Kidney tubule cell (primary cell): ENCODE results near the gene YWHAG.
"Not testable (repeated sequence)": the region's sequence is repeated elsewhere in the genome, so short reads cannot be mapped to it uniquely, and the experiment has no call there.

Source experiments
- DNase-seq: peaks from one replicate; pipeline ENCODE4 v3.0.0-alpha.2; 2018; ENCODE audit warnings: low spot score

The YWHAG gene

DNA sequence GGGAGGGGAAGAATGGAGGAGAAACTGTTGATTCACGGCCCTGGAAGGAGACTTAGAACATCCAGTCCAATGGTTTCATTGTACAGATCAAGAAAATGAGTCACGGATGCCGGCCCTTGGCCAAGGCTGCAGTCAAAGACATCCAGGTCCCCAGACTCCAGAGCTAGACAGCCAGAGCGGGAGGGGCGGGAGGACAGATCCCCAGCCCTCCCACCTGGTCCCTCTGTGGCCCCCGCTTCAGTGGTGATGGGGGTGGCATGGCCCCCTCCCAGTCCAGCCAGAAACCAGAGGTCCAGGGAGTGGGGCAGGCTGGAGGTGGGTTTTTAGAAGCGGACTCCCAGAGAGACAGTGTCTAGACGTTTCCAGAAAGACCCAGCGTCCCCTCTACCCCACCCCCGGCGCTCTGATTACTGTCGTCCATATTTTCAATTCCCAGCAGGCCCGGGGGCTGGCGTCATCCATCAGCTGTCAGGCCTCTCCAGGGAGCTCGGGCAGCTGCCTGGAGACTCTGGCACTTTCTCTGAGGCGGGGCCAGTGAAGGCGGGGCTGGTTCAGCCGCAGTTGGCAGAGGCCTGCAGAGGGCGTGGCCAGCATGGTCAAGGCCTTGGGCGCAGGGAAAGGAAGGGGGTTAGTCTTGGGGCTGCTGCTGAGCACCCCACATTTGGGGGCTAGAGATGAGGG, 64.3 kb downstream of the YWHAG start:
- peak; percentile 94 for DNase-seq

DNA sequence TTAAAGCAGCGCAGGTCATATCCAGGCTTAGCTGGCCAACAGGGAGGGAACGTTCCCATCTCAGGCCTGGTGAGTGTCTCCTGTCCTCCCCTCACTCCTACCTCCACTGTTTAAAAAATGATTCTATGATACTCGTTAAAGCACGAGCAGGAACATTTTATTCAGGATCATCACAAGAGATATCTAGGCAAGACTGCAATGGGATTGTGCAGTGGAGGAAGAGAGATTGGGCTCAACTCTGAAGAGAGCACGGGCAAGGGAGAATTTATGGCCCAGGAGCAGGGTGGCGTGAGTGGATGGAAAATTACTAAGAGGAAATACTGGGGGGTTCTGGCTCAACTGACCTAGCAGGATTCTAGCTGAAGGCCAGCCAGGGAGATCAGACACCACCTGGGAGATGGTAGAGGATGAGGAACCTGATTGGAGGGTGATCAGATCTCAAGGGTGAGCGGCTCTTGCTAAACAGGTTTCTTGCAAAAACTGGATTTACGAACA, 65.3 kb downstream of the YWHAG start:
- peak; percentile 28 for DNase-seq

GRCh38 chr7:76292911-76293310, 65.9 kb downstream of the YWHAG start:
- not testable (repeated sequence) for DNase-seq

DNA sequence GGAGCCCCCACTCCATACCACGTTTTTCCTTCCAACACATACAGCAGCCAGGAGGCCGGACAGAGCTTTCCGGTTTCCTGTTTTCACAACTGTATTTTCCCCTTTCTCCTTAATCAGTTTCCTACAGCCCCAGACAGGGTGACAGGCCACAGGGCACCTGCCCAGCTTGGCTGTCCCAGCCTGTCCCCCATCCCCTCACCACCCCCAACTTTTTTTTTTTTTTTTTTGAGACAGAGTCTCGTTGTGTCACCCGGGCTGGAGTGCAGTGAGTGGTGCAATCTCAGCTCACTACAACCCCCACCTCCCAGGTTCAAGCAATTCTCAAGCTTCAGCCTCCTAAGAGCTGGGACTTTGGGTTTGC, 66.6 kb downstream of the YWHAG start:
- no peak for DNase-seq

DNA sequence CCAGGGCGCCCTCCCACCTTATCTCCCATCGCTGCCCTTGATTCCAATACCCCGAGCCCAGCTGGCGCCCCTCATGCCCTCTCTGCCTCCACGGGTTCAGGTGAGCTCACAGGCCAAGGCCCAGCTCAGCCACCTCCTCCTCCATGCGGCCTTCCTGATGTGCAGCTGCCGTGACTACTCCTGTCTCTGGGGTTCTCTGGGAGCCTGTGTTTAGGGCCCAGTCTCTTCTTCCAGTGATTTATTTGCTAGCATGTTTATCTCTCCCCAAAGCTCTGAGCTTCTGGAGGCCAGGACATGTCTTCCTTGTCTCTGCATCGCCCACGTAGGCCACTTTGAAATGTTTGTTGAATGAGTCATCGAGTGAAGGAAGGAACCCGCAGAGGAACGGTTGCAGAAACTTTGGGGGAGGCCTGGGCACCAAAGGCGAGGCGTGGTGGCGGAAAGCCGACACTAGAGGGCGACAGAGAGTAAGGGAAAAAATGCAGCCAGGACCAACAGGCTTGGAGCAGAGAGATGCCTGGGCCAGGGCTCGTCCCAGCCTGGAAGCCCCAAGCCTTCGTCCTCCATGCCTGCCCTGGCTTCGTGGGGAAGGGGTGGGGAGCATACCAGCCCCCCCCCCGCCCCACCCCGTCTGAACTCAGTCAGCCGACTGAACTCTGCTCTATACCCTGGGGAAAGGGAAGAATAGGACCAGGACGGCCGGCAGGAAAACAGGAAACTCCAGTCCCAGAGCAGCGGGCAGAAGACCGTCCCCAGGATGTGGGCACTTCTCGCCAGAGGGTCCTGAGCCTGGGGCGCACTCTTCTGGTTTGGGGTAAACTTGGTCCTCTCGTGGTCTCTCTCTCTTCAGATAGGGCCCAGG, 67.2 kb downstream of the YWHAG start:
- DNase-seq: peak; percentile 99

DNA sequence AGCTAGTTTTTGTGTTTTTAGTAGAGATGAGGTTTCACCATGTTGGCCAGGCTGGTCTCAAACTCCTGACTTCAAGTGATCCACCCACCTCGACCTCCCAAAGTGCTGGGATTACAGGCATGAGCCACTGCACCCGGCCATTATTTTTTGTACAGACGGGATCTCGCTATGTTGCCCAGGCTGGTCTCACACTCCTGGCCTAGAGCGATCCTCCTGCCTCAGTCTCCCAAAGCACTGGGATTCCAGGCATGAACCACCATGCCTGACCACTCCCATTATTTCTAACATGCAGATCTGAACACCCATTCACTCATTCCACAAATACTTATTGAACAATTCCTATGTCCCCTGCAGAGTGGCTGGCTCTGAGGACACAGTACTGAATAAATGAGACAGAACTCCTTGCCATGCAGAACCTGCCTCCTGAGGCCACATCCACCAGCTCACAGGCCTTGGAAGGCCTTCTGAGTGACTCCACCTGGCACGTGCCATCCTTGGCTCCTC, 67.9 kb downstream of the YWHAG start:
- DNase-seq: not testable (repeated sequence)

DNA sequence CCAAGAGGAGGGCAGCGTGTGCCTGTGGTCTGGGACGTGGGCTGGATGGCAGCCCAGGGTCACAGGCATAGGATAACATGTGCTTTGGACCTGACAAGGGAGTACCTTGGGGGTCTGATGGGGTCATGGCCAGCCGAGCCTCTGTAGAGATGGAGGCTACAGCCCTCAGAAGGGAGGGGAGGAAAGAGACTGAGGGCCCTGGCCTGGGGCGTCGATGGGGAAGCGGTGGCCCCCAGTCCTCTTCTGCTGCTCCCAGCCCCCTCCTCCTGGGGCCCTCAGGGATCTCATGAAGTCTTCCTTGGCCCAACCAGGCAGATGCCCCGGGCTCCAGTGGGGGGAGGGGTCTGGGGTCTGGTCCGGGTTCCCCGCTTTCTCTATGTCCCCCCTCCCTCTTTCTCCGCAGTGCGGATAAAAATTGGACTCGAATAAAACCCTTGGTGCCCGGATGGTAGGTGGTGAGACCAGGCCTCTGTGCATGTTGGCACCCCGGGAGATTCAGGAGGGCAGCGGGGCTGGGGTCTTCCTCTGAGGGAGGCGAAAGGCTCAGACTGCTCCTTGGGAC, 71.9 kb downstream of the YWHAG start:
- no peak for DNase-seq

DNA sequence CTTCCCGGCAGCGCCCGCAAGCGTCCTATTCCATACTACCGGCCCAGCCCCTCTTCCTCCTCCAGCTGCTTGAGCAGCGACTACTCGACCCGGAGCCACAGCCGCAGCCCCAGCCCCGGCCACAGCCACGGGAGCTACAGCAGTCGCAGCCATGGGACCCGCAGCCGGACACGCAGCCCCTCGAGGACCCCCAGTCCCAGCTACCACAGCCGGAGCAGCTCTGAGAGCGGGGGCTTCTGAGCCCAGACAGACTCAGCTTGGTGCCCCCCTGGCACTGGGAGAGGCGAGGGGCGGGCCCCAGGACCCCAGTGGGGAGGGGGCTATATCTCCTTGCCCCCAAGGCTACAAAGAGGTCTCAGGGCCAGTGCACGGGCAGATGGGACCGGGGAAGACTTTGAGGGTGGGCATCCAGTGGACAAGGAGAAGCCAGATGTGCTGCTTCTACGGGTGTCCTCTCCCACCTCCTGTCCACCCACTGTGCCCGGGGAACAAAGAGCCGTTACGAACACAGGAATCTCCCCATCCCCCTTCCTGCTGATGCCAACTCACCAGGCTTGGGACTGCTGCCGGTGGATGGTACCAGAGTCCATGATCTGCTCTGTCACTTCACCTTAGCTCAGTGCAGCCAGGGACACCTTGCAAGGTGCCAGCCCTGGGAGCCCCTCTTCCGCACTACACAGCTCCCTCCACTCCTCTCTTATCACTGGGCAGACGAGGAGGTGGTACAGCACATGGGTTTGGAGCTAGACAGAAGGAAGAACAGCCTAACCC, 73.0 kb downstream of the YWHAG start:
- no peak for DNase-seq

DNA sequence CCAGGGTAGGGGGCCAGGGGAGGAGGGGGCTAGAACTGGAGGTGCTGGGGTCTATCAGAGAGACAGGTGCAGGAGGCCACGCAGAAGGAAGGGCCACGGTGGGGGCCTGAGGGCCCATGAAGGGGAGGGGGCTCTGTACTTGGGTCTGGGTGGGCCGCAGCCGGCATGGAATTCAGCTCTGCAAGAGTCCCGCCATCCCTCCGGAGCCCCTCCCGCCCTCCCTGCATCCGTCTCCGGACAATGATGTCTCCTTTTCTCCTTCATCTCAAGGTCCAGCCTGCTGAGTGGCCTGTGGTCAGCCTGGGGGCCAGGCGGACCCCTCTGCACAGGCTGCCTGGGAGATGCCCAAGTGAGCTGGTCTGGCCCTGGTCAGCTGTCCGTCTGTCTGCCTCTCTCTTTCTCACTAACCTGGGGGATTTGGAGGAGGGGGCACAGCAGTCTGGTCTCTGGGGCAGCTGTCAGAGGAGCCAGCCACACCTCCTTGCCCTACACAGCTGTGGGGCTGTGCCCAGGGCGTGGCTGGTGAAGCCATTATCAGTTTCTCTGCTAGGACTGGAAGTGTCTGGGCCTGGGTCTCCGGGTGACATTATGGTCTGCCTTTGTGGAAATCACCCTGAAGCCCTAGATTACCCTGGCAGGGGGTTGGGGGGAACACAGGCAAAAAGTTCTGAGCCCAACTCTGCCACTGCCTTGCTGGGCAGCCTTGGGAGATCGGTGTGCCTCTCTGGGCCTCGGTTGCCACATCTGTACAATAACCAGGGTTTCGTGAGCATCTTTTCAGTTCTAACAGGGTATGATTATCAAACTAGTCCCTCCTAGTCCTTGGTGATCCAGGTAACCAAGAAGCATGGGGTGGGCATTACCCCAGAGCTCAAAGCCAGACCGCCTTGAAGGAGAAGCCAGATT, 75.3 kb downstream of the YWHAG start:
- DNase-seq: no peak

- no peak for DNase-seq
These were observed 76.2 kb downstream of the YWHAG start for GRCh38 chr7:76282344-76283253.

- DNase-seq: no peak
These were observed 77.0 kb downstream of the YWHAG start for GRCh38 chr7:76281706-76282343.

GRCh38 chr7:76281006-76281705, 77.6 kb downstream of the YWHAG start:
- no peak for DNase-seq

GRCh38 chr7:76280408-76280807, 78.4 kb downstream of the YWHAG start:
- DNase-seq: no peak

- no peak for DNase-seq
These were observed 80.3 kb downstream of the YWHAG start for GRCh38 chr7:76278540-76278939.
